GM21367 (cell line): Measurements from ENCODE around the gene MEIS3.

Experiments used
- ATAC-seq: cut with Tn5 transposase; IDR thresholded peaks from one replicate; pipeline ENCODE4 v1.9.1; 2021; ENCODE audit not compliant: unreplicated experiment

Gene MEIS3

DNA sequence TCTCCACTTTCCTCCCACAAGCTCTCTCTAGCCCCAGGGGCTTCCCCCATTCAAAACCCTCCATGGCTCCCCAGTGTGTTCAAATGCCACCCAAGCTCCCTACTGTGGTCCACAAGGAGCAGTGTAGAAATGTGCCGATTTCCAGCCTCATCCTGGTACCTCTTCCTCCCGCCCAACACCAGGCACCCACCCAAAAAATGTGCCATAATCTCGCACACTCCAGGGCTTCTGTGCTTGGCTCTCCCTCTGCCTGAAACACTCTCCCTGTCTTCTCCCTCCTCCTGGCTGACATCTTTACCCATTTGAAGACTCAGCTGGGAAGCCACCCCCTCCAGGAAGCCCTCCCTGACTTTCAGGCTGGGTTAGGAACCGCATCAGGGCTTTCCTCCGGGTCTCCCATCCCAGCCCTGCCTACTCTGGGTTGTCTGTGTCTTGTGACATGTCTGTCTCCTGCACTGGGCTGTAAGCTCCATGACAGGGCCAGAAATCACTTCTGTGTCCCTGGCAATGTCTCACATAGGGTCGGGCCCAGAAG is 16.6 kb upstream of the MEIS3 start:
- no peak for ATAC-seq

DNA sequence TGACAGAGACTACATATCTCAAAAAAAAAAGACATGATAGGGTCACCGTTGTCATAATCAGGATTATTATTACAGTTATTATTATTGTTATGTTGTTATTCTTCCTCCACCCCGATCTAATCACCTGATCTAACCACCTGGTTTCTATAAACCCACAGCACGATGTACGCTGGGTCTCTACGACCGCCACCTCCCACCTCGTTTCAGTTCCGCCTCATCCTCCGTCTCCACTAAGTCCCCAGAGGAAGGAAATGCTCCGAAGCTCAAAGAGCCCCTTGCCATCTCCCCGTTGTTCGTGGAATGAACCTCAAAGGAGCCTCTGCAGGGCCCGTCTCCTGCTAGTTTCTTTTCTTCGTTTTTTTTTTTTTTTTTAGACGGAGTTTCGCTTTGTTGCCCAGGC is 15.9 kb upstream of the MEIS3 start:
- no peak for ATAC-seq

DNA sequence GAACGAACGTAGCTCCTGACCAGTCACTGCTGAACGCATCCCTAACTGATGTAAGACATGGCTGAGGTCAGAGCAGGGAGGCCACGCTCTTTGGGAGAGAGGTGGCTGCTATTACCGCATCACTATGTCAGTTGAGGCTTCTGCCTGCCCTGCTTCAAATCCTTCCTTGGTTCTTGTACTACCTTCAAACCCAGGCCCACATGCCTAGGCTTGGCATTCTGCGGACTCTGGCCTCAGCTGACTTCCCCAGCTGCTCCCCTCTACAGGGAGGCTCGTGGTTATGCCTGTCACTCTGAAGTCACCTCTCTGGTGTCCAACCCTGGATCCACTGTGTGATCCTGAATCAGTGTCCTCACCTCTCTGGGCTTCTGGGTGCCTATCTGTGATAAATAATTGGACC is 14.8 kb upstream of the MEIS3 start:
- no peak for ATAC-seq

DNA sequence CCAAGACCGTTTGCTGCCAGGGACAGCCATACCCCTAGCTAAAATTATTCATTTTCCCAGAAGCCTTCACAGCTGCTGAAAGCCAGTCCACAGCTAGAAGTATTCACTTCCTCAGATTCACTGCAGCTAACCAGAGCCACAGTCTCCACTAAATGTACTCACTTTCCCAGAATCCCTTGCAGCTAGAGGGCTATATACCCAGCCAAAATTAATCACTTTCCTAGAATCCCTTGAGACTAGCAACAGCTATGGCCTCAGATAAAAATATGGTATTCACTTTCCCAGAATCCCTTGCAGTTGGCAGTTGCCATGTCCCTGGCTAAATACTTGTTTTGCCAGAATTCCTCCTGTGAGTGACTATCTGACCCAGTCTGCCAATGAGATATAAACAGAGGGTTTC is 13.8 kb upstream of the MEIS3 start:
- no peak for ATAC-seq

DNA sequence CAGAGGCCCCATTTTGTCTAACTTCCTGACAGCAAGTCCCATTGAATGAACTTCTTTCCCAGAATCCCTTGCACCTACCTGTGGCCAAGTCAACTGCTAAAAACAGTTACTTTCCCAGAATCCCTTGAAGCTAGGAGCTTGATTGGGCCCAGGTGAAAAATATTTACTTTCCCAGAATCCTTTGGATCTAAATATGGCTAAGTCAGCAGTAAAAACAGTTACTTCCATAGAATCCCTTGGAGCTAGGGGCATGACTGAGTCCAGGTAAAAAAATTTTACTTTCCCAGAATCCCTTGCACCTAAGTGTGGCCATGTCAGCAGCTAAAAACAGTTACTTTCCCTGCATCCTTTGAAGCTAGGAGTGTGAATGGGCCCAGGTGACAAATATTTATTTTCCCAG is 13.2 kb upstream of the MEIS3 start:
- ATAC-seq = no peak

DNA sequence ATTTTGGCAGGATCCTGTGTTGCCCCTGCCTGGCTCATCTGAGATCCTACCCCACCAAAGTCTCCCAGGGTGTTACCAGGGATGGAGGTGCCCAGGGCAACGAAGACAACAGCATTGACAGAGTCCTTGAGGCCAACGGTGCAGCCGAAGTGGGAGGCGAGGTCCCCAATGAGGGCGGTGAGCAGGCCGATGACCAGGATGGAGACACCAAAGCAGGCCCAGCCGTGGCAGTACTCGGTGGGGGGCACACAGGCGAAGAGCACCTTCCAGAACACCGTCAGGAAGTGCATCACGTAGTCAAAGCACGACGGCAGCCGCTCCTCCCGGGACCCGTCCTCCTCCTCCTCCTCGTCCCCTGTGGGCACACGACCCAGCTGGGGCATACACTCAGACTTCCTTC is 12.8 kb upstream of the MEIS3 start:
- ATAC-seq = no peak

DNA sequence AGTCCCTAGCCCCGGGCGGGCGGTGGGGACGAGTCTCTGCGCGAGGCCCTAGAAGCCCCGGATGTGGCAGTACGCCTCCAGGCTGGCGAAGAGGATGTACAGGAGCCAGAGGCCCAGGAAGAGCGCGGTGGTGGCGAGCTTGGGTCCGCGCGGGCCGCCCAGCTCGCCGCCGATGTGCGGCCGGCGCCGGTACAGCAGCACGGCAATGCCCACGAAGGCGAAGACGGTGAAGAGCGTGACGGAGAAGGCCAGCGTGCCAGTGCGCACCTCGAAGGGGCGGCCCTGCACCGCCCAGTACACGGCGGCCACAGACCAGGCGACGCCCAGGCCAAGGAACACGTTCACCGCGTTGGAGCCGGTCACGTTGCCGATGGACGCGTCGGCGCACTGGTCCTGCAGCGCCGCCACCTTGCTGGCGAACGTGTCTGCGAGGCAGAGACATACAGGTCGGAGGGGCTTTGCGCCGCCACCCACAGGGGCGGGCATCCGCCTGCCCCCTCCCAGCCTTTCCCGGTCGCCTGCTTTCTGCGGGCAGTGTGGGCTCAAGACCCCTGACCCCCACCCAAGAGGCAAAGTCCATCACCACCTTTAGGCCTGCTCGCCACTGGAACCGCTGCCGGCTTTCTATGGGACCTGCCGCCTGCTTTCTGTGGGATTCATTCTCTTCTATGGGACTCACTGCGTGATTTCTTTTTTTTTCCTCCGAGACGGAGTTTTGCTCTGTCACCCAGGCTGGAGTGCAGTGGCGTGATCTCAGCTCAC is 10.9 kb upstream of the MEIS3 start:
- ATAC-seq = no peak

DNA sequence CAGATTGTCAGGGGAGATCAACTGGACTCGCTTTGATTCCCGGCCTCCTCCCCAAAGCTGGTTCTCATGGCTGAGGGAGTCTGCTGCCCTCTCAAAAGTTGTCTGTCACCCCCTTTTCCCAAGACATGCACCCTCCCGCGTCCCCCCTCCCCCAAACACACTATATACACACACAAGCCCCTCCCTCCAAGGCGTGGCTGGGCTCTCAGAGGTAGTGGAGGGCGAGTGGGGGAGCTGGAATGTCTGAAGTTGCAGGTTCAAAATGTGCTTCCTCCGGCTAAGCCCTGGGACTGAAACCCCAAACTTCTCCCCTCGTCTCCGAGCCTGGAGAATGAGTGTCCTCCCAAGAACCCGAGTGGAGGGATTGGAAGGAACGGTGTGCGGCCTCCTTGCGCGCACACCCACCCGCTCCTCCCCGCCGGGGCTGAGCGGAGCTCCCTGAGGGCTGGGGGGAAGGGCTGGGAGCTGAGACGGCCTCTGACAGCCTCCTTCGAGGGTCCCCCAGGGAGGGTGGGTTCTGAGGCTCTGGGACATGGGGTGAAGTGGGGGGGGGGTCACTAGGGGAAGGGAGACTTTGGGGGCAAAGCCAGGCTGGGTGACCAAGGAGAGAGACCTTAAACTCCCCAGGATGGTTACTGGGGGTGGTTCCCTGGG is 9.9 kb upstream of the MEIS3 start:
- no peak for ATAC-seq

DNA sequence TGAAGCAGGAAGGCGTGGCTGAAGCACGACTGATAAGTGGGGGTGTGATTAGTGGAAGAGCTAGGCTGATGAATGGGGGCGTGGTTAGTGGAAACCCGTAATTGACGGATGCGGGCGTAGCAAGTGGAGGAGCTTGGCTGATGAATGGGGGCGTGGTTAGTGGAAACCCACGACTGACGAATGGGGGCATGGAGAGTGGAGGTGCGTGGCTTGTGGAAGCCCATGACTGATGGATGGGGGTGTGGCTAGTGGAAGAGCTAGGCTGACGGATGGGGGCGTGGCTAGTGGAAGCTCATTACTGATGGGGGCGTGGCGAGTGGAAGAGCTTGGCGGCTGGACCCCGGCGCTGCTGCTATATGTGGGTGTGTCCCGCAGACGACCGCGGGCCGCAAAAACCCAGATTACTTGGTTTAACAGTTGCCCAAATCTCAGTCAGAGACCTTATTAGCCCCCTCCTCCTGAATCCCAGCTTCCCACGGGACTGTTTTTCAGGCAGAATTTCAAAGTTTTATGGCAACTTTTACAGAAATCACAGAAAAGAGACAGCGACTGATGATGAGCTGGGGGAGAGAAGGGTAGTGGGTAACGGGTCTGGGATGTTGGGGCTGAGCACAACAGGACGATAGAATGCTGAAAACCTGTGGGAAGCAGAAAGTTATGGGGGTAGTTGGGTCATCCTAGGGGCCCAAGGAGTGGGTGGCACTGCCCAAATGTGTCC is 9.0 kb upstream of the MEIS3 start:
- no peak for ATAC-seq

DNA sequence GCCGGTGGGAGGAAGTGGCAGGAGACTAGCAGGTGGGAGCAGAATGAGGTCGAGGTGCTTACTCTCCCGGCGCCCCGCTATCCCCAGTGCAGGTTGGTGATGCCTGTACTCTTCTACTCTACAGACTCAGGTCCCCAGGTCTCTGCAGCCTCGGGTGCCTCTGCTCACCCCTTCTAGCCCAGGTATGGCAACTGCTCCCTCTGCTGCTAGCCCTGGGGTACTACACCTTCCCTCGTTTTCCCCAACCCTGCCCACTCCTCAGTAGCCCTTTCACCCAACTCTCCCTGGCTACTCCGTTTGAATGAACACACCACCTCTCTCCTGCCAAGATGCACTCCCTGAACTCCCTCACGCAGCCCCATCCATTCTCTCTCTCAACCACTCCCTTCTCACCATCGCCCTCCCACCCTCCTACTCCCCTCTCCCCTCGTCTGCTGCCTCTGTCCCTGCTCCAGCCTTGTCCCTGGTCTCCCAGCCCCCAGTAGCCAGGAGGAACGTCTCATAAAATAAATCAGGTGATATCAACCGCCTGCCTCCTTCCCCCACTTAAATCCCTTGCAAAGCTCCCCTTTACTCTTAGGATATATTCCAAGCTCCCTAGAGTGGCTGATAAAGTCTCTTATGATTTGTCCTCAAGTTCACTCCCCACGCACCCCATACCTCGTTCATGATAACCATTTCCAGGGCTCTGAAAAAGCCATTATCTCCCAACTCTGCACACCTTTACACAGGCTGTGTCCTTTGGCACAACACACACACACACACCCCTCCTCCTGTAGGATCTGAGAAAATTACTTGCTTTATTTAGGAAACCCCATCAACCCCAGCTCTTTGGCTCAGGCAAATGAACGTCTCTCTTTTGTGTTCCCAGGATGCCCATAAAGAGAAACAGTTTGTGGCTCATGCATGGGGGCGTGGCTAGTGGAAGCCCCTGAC is 8.2 kb upstream of the MEIS3 start:
- no peak for ATAC-seq

DNA sequence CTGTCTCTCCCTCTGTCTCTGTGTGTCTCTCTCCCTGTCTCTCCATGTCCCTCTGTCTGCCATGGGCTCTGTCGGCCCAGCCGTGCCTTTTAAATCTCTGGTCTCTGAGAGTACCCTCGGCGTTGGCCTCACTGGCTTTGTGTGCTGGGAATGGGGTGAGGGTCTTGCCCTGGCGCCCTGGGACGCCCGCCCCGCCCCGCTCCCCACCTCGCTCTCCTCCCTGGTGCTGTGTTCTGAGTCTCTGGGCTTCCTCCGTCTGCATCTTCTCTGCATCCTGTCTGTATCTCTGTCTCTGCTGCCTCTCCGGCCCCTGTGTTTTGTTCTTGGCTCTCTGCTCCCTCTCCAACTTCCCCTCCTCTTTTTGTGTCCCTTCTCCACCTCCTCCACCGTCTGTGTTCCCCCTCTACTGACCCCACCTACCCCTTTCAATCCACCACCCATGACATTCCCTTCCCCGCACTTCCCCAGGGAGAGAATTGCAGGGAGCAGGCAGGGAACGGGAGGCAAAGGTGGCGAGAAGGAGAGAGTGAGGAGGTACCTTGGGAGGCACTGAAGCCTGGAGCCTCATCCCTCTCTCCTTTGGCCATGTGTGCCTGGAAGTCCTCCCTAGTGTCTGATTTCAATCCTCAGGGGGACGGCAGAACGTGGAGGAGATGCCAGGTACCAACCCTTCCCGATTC is 4.0 kb upstream of the MEIS3 start:
- no peak for ATAC-seq

DNA sequence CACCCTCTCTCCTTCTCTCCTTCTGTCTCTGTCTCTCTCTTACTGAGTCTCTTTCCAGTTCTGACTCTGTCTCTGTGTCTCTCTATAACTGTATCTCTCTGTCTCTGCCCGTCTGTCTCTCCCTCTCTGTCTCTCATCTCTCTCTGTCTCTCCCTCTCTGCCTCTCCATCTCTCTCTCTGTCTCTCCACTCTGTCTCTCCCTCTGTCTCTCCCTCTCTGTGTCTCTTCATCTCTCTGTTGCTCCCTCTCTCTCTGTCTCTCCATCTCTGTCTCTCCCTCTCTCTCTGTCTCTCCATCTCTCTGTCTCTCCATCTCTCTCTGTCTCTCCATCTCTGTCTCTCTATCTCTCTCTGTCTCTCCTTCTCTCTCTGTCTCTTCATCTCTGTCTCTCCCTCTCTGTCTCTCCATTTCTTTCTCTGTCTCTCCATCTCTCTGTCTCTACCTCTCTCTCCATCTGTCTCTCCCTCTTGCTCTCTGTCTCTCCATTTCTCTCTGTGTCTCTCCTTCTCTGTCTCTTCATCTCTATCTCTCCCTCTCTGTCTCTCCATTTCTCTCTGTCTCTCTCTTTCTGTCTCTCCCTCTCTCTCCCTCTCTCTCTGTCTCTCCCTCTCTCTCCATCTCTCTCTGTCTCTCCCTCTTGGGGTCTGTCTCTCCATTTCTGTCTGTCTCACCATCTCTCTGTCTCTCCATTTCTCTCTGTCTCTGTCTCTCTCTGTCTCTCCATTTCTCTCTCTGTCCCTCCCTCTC is 3.3 kb upstream of the MEIS3 start:
- no peak for ATAC-seq

DNA sequence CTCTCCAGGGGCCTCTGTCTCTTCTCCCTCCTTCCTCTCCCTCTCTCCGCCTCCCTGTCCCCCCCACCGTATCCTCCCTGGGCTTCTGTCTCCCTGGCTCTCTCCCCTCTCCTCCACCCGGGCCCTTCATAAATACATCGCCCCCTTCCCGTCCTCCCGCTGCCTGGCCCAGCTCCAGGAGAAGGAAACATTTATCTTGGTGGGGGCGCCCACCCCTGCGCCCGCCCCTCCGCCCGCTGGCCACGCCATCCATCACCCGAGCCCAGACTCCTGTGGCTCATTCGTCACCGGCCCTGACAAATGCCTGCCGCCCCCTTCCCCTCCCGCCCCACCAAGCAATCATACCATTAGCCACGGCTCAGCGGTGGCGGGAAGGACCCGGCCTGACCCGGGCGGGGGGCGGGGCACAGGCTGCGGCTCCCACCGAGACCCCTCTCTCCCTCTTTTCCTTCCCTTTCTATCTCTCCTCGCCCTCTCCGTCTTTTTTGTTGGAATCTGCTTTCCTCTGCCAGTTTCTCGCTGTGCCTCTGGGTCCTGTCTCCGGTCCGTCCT is 2.6 kb upstream of the MEIS3 start:
- ATAC-seq = no peak

DNA sequence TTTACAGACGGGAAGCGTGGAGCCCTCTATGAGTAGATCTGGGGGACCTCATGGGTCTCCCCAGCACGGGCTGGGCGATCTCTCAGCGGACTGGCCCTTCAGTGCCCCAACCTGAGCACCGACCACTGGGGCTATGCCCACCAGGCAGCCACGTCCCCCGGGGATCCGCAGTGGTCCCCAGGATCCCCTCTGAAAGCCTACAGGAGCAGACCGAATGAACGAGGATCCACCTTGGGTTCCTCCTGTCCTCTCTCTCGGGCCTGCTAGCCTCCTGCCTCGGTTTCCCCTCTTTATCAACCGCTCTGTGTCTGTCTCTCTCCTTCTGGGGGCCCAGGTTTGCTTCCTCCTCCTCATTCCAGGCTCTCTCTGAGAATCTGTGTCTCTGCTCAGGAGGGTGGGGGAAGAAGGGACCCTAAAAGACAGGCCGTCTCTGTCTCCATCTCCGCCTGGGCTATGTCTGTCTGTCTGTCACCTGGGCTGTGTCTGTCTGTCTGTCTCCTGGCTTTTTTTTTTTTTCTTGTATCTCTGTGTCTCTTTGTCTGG is 2.0 kb upstream of the MEIS3 start:
- no peak for ATAC-seq

DNA sequence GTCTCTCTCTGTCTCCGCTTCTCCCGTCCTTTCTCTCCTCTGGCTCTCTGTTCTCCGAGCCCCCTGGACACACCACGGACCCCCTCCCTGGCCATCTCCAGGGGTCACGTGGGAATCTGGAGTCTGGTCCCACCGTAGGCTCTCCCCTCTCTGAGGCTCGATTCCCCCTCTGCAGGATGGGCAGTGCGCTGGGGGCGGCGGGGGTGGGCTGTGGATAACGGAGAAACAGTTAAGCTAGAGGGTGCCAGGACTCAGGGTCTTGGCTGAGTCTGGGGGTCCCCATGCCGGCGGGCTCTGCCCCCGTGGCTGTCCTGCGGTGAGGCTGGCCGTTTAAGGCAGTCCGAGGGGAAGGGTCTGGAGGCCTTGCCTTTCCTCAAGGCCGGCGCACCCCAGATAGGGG is 462 bp upstream of the MEIS3 start:
- ATAC-seq = no peak

DNA sequence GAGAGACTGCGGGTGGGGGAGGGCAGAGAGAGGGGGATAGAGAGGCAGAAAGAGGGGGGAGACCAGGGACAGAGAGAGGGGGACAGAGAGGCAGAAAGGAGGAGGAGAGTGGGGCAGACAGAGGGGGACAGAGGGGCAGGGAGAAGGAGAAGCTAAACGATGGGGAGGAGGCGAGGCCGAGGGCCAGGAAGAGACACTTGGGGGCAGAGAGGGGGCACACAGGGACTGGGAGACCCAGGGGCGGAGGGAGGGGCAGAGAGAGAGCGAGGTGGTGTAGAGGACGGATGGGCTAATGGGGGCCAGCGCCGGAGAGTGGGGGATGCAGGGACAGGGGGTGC is 666 bp downstream of the MEIS3 start:
- no peak for ATAC-seq

DNA sequence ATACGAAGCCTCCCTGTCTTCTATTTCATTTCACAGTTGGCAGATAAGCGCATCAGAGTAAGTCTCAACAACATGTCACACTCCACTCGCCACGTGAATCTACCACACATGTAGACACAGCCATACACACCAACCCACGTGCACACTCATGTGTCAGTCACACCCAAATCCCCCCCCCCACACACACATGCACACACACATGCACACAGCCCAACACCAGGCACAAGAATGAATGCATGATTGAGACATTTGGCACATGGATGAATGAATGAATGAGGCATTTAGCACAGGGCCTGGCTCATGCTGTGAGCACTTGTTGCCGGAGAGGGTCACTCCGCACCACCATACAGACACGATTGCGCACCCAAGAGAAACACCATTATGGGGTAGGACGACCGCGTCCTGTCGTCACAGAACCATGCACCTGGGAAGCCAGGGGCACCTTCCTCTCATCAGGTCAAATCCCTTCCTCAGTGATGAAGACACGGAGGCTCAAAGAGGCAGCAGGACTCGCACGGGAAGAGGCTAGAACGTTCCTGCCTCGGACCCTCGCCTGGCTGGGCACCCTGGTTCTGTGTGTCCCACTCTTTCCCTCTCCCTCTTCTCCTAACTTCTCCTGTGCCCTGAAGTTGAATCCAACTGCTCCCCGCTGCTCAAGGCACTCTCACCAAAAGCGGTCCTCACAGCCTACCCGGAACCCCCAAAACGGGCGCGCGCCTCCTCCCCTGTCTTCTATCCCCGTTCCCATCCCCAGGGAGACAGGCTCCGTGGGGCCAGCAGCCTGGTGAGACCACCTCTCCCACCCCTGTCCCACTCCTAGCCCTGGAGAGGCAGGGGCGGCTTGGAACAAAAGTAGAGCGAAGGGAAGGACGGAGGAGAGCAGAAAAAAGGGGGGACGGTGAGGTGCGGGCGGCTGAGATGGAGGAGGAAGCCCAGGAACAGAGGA is 1.3 kb downstream of the MEIS3 start:
- no peak for ATAC-seq

DNA sequence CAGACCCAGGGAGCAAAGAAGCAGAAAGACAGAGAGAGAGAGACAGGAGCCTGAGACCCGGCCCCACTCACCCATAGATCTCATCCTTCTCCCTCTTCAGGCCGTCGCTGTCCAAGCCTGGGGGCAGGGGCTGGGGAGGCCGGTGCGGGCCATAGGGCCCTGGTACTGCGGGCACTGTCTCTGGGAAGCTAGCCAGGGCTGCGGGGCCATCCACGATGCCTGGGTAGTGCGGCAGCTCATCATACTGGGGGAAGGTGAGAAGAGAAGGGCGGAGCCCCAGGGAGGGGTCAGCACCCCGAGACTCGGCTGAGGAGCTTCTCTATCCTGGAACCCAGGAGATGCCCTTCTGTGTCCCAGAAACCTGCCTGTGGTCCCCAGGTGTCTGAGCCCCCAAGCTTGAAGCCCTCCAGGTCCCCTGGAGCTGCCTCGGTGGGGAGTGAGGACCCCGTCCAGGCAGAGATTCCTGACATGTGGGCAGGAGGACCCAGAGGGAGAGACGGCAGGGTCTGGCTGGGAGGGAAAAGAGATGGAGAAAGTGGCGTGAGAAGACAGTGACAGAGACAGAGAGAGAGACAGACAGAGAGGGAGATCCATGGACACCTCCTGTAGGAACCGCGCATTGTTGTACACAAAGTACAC is 2.1 kb downstream of the MEIS3 start:
- no peak for ATAC-seq
